ENCODE measurements around the gene BTBD2.

Gene BTBD2

DNA sequence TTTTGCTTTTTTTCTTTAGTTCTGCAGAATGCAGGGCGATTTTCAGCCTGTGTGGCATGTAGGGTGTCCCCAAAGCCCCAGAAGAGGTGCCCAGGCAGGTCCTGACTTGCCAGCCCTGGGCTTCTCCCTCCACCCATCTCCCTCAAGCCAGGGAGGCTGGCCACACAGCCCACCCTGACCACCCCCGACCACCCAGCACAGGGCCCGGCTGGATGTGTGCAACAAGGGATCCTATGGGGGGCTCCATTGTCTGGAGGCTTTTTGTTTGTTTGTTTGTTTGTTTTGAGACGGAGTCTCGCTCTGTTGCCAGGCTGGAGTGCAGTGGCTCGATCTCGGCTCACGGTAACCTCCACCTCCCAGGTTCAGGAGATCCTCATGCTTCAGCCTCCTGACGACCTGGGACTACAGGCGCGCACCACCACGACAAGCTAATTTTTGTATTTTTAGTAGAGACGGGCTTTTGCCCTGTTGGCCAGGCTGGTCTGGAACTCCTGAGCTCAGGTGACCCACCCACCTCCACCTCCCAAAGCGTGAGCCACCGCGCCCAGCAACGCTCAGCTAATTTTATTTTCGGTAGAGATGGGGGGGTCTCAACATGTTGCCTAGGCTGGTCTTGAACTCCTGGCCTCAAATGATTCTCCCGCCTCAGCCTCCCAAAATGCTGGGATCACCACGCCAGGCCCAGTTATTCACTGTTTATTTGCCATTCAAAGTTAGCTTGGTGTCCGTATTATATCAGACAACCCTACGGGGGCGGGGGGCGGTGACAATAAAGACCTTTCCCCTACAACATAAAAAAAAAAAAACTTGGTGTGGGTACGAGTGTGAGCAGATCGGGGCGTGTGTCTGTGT, 43.3 kb upstream of the BTBD2 start:
- H3K36me3 ChIP-seq (ENCODE audit: control insufficient read depth, insufficient read depth, low read length), result no peaks in the 10 kb centered on the region
- peaks cover 64% of the 10 kb centered on the region for H3K4me1 ChIP-seq (ENCODE audit: control insufficient read depth, insufficient read depth, low read length, poor library complexity, severe bottlenecking)
- peak overlapping the region; percentile 96 for H3K27ac ChIP-seq (ENCODE audit: insufficient read depth, low read length, poor library complexity, severe bottlenecking)
- no peaks in the 10 kb centered on the region for H3K27me3 ChIP-seq (replicated peaks; ENCODE audit: control insufficient read depth, insufficient read depth, low read length, poor library complexity, severe bottlenecking)
- no peaks in the 10 kb centered on the region for H3K9me3 ChIP-seq (ENCODE audit: control insufficient read depth, low read length)
- H3K4me3 ChIP-seq (ENCODE audit: insufficient read depth, low read depth, low read length, poor library complexity, severe bottlenecking), result no peak overlapping the region
- no peak for DNase-seq

DNA sequence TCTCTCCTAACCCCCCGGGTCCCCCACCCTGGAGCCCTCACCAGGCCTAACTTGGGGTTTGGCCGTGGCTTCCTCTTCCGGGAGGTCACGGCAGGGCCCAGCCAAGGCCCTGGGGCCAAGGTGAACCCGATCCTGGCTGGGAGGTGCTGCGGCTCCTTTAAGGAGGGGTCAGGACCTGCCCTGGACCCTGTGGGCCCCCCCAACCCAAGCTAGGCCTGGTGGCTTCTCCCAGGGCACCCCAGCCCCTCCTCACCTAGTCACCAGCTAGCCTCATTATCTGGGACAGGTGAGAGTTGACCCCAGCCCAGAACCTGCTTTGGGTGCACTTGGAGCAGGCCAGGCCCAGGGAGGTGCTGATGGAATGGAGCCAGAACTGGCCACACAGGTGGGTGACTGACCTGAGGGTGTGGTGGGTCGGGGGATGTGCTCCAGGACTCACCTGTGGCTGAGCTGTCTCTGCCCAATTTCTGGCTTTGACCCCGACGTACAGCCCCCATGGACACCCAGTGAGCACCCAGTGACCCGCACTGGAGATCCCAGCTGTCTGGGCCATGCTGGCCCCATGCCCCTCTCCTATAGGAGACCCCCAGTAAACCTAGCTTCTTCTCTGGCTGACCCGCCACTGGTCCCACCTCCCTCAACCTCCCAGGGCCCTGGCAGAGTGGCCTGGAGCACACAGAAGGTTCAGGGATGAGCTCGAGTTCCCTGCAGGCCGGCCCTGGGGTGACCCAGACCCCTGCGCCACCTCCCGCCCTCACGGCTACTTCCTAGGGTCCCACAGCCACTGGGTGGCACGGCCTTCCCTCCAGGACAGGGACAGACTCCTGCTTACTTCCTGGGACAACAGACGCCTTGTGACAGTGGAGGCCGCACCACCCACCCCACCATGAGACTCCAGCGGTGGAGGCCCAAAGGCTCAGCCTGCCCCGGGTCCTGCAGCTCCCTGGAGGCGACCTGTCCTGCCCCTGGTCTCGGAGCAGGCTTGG, 42.3 kb upstream of the BTBD2 start:
- Histone ChIP-seq H3K4me3 (ENCODE audit: insufficient read depth, low read depth, low read length, poor library complexity, severe bottlenecking) (no peak overlapping the region), H3K27ac (ENCODE audit: insufficient read depth, low read length, poor library complexity, severe bottlenecking) (peak overlapping the region; percentile 75), H3K36me3 (ENCODE audit: control insufficient read depth, insufficient read depth, low read length) (no peaks in the 10 kb centered on the region), H3K27me3 (replicated peaks; ENCODE audit: control insufficient read depth, insufficient read depth, low read length, poor library complexity, severe bottlenecking) (no peaks in the 10 kb centered on the region), H3K9me3 (ENCODE audit: control insufficient read depth, low read length) (no peaks in the 10 kb centered on the region), H3K4me1 (ENCODE audit: control insufficient read depth, insufficient read depth, low read length, poor library complexity, severe bottlenecking) (peaks cover 65% of the 10 kb centered on the region)
- DNase-seq, result no peak

DNA sequence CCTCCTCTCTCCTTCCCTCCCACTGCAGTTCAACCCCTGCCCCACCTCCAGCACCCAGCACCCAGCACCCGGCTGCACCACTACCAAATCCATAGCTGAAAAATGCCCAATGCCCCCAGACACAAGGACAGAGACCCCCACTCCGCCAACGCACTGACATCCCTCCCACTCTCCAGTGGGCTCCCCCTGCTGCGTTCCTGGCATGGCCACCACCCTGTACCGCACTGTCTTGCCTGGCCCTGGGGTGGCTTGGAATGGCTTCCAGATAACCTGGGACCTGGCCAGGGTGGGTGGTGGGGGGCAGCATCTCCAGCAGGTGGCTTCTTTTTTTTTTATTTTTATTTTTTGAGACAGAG, 41.3 kb upstream of the BTBD2 start:
- peaks cover 67% of the 10 kb centered on the region for H3K4me1 ChIP-seq (ENCODE audit: control insufficient read depth, insufficient read depth, low read length, poor library complexity, severe bottlenecking)

DNA sequence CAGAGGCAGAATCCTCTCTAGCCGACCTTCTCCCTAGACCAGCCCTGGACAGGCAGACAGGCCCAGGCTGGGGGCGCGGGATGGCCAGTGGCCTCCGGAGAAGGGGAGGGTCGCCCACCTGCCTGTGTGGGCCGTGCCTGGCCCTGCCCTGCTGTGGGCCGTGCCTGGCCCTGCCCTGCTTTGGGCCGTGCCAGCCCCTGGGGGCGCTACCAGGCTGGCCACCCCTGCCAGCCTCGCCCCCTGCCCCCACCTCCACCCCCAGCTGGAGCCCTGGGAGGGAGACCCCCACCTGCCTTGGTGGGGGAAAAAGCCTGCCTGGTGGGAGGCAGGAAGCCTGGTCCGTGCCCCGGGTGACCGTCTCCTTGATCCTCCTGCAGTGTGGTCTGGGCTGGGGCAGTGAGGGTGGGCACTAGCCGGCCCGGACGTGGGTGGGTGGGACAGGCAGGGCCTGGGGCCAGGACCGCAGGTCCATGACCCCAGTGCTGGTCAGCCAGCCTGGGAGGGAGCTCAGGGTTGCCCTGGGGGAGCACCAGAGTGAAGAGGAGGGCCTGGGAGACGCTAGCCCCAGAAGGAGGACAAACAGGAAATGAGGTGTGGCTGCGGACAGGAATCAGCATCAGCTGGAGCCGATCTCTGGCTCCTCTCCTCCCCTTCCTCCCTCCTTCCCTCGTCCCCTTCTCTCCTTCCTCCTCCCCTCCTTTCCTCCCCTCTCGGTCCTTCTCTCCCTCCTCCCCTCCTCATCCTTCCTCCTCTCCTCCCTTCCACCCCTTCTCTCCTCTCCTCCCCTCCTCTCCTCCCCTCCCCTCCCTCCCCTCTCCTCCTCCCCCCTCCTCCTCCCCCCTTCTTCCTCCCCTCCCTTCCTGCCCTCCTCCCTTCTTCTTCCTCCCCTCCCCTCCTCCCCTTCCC, 40.7 kb upstream of the BTBD2 start:
- Histone ChIP-seq H3K27me3 (replicated peaks; ENCODE audit: control insufficient read depth, insufficient read depth, low read length, poor library complexity, severe bottlenecking) (no peaks in the 10 kb centered on the region), H3K9me3 (ENCODE audit: control insufficient read depth, low read length) (no peaks in the 10 kb centered on the region), H3K4me3 (ENCODE audit: insufficient read depth, low read depth, low read length, poor library complexity, severe bottlenecking) (peak overlapping the region; percentile 22), H3K36me3 (ENCODE audit: control insufficient read depth, insufficient read depth, low read length) (no peaks in the 10 kb centered on the region), H3K27ac (ENCODE audit: insufficient read depth, low read length, poor library complexity, severe bottlenecking) (peak overlapping the region; percentile 75), H3K4me1 (ENCODE audit: control insufficient read depth, insufficient read depth, low read length, poor library complexity, severe bottlenecking) (peaks cover 72% of the 10 kb centered on the region)
- no peak for DNase-seq

More for the DNA sequence above, 41.3 kb upstream of the BTBD2 start:
- H3K36me3 ChIP-seq (ENCODE audit: control insufficient read depth, insufficient read depth, low read length), result no peaks in the 10 kb centered on the region
- DNase-seq, result no peak
- no peaks in the 10 kb centered on the region for H3K9me3 ChIP-seq (ENCODE audit: control insufficient read depth, low read length)
- H3K27ac ChIP-seq (ENCODE audit: insufficient read depth, low read length, poor library complexity, severe bottlenecking), result peak overlapping the region; percentile 75
- H3K27me3 ChIP-seq (replicated peaks; ENCODE audit: control insufficient read depth, insufficient read depth, low read length, poor library complexity, severe bottlenecking), result no peaks in the 10 kb centered on the region
- H3K4me3 ChIP-seq (ENCODE audit: insufficient read depth, low read depth, low read length, poor library complexity, severe bottlenecking), result peak overlapping the region; percentile 22

GRCh38 chr19:2054763-2055162, 39.2 kb upstream of the BTBD2 start:
- no peak overlapping the region for H3K4me3 ChIP-seq (ENCODE audit: insufficient read depth, low read depth, low read length, poor library complexity, severe bottlenecking)
- peaks cover 4% of the 10 kb centered on the region for H3K36me3 ChIP-seq (ENCODE audit: control insufficient read depth, insufficient read depth, low read length)
- no peak for DNase-seq
- H3K27me3 ChIP-seq (replicated peaks; ENCODE audit: control insufficient read depth, insufficient read depth, low read length, poor library complexity, severe bottlenecking), result no peaks in the 10 kb centered on the region
- H3K9me3 ChIP-seq (ENCODE audit: control insufficient read depth, low read length), result no peaks in the 10 kb centered on the region
- peaks cover 63% of the 10 kb centered on the region for H3K4me1 ChIP-seq (ENCODE audit: control insufficient read depth, insufficient read depth, low read length, poor library complexity, severe bottlenecking)
- peak overlapping the region; percentile 37 for H3K27ac ChIP-seq (ENCODE audit: insufficient read depth, low read length, poor library complexity, severe bottlenecking)

DNA sequence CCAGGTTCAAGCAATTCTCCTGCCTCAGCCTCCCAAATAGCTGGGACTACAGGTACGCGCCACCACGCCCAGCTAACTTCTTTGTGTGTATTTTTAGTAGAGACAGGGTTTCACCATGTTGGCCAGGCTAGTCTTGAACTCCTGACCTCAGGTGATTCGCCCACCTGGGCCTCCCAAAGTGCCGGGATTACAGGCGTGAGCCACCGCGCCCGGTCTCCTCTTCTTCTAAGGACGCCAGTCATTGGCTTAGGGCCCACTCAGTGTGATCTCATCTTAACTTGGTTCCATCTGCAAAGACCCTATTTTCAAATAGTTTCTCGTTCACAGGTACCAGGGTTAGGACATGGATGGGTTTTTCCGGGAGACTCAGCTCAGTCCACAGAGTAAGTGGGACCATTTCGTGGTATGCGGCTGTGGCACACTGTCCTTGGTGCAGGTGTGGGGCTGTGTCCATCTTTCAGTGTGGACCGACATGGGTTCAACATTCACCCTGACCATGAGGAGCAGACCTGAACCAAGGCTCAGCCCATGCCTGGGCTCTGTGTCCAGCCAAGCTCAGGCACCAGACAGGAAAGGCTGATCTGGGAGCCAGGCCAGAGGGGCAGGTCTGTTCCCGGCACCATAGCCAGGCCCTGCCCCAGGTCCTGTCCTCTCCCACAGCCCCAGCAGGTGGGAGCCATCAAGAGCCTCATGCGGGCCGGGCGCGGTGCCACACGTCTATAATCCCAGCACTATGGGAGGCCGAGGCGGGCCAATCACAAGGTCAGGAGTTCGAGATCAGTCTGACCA, 38.3 kb upstream of the BTBD2 start:
- Histone ChIP-seq H3K27ac (ENCODE audit: insufficient read depth, low read length, poor library complexity, severe bottlenecking) (no peak overlapping the region), H3K4me1 (ENCODE audit: control insufficient read depth, insufficient read depth, low read length, poor library complexity, severe bottlenecking) (peaks cover 62% of the 10 kb centered on the region), H3K27me3 (replicated peaks; ENCODE audit: control insufficient read depth, insufficient read depth, low read length, poor library complexity, severe bottlenecking) (no peaks in the 10 kb centered on the region), H3K9me3 (ENCODE audit: control insufficient read depth, low read length) (no peaks in the 10 kb centered on the region), H3K4me3 (ENCODE audit: insufficient read depth, low read depth, low read length, poor library complexity, severe bottlenecking) (no peak overlapping the region), H3K36me3 (ENCODE audit: control insufficient read depth, insufficient read depth, low read length) (peaks cover 9% of the 10 kb centered on the region)
- DNase-seq, result no peak

- Histone ChIP-seq H3K36me3 (ENCODE audit: control insufficient read depth, insufficient read depth, low read length) (peaks cover 23% of the 10 kb centered on the region), H3K9me3 (ENCODE audit: control insufficient read depth, low read length) (no peaks in the 10 kb centered on the region), H3K4me3 (ENCODE audit: insufficient read depth, low read depth, low read length, poor library complexity, severe bottlenecking) (peak overlapping the region; percentile 25), H3K27ac (ENCODE audit: insufficient read depth, low read length, poor library complexity, severe bottlenecking) (peak overlapping the region; percentile 87), H3K27me3 (replicated peaks; ENCODE audit: control insufficient read depth, insufficient read depth, low read length, poor library complexity, severe bottlenecking) (no peaks in the 10 kb centered on the region), H3K4me1 (ENCODE audit: control insufficient read depth, insufficient read depth, low read length, poor library complexity, severe bottlenecking) (peaks cover 62% of the 10 kb centered on the region)
- peak; percentile 48 to 55 (median 52) for DNase-seq
Observed at GRCh38 chr19:2051773-2052704, 36.5 kb upstream of the BTBD2 start.

GRCh38 chr19:2050991-2051772, 35.7 kb upstream of the BTBD2 start, which contains the start of gene MKNK2:
Gene MKNK2 (minus strand): TSS chr19:2051244. CDS start chr19:2050851, 393 bp downstream.
- peak; percentile 83 to 93 (median 90) for DNase-seq
- peak within 1 kb of the TSS; percentile 94 for H3K4me3 ChIP-seq (ENCODE audit: insufficient read depth, low read depth, low read length, poor library complexity, severe bottlenecking)
- H3K27ac ChIP-seq (ENCODE audit: insufficient read depth, low read length, poor library complexity, severe bottlenecking), result peak within 1 kb of the TSS; percentile 87

More at GRCh38 chr19:2050991-2051772, 35.7 kb upstream of the BTBD2 start, which contains the start of gene MKNK2:
- Histone ChIP-seq H3K4me1 (ENCODE audit: control insufficient read depth, insufficient read depth, low read length, poor library complexity, severe bottlenecking) (peaks cover 62% of the 10 kb centered on the region), H3K27me3 (replicated peaks; ENCODE audit: control insufficient read depth, insufficient read depth, low read length, poor library complexity, severe bottlenecking) (no peaks in the 10 kb centered on the region), H3K36me3 (ENCODE audit: control insufficient read depth, insufficient read depth, low read length) (peaks cover 32% of the 10 kb centered on the region), H3K9me3 (ENCODE audit: control insufficient read depth, low read length) (no peaks in the 10 kb centered on the region)

Measured in effector memory CD4-positive, alpha-beta T cell (primary cell).